Adrenal gland (tissue), 12 donors: ENCODE results near the gene ZNF516. TPM values are rescaled to one million over a fixed set of nuclear protein-coding genes. Genes with fewer than 3 reads are reported as not detected.

Source experiments
- DNase-seq, 7 donors: peaks; one replicate each; pipeline ENCODE4 v3.0.0-alpha.2; 2019 to 2020
- H3K27ac ChIP-seq, 5 donors: fragments of 200-600 bp; sonication (generic) in 4 of 5; 1 replicate in 3 of 5; 2 replicates in 2 of 5; pipeline versions ENCODE4 v1.5.1 to v1.8.0; 2016 to 2020; ENCODE audit warnings: mild to moderate bottlenecking in 1 of 5
- H3K27me3 ChIP-seq: fragments of 200-600 bp; 2 replicates; pipeline ENCODE4 v1.8.0; 2021
- H3K36me3 ChIP-seq, 2 donors: fragments of 200-600 bp; replicated peaks in 1 of 2; 1 replicate in 1 of 2; 2 replicates in 1 of 2; pipeline versions ENCODE4 v1.5.1 to v1.8.0; 2018 to 2022
- H3K4me1 ChIP-seq, 2 donors: fragments of 200-600 bp; replicated peaks in 1 of 2; 1 replicate in 1 of 2; 2 replicates in 1 of 2; pipeline versions ENCODE4 v1.5.1 to v1.8.0; 2018 to 2021
- H3K4me3 ChIP-seq, 4 donors: fragments of 200-600 bp; sonication (generic) in 3 of 4; one replicate each; pipeline ENCODE4 v1.5.1; 2016 to 2018
- H3K9me3 ChIP-seq, 3 donors: fragments of 200-600 bp; sonication (generic) in 1 of 3; replicated peaks in 1 of 3; 1 replicate in 2 of 3; 2 replicates in 1 of 3; pipeline versions ENCODE4 v1.5.1 to v1.8.0; 2016 to 2021
- POLR2A ChIP-seq, 2 donors: fragments of 450-650 bp; IDR thresholded peaks; one replicate each; pipeline ENCODE4 v1.6.1; 2017; ENCODE audit warnings: antibody characterized with exemption in 2 of 2, mild to moderate bottlenecking in 2 of 2, moderate library complexity in 1 of 2
- WGBS, 4 donors: extraction: QIAGEN DNeasy Blood & Tissue Kit in 2 of 4; methylation state at CpG; one replicate each; pipeline versions ENCODE4 v1.1.5 to v1.1.7; 2013 to 2017; 5-methylcytosine and 5-hydroxymethylcytosine counted together
- intact Hi-C, 2 donors: fragments of 100-400 bp; cut with DNase I; formaldehyde crosslinking; loops; one replicate each; pipeline versions ENCODE4 v1.14.1 to v1.15.0; 2022 to 2023
- polyA plus RNA-seq, 3 donors: library from polyadenylated mRNA; stranded (reverse); fragments of 200-250 nt in 2 of 3; fragments of 350-450 nt in 1 of 3; fragmentation: Illumina TruSeq in 1 of 3; extraction: RNeasy Lipid Tissue Mini Kit (QIAGEN cat#74804) in 1 of 3; gene quantifications; one replicate each; pipeline ENCODE4 v1.2.3, GENCODE V29; 2013 to 2014
- total RNA-seq, 9 donors: library from RNA; depleted of rRNA in 4 of 9; stranded (reverse); fragments of >200 nt in 4 of 9; fragments of 120-200 nt in 1 of 9; fragmentation: NEBNext Ultra II Directional in 1 of 9; extraction: Animal tissue kit (Norgen Biotek cat#: 25700) in 1 of 9; gene quantifications; one replicate each; pipeline versions ENCODE4 v1.1.0 to v1.2.4, GENCODE V29; 2013 to 2023
- TF ChIP-seq, protein P1 (sequence below), 6 experiments: fragments of 450-650 bp in 4 of 6; fragments of 200-600 bp in 2 of 6; sonication (generic) in 1 of 6; IDR thresholded peaks; 1 replicate in 5 of 6; 2 replicates in 1 of 6; pipeline versions ENCODE4 v1.5.1 to v1.8.0; 2016 to 2021; ENCODE audit warnings: antibody characterized with exemption in 6 of 6, mild to moderate bottlenecking in 2 of 6, moderate library complexity in 1 of 6
- donor health status: healthy with polysubstance abuse.
- donor health status: Bipolar disorder and iron deficiency.
- donor health status: DM: yes; HTN: yes; CAD: no.
- donor health status: DM: no; HTN: no; CAD: no.
- donor health status: DM: no; HTN: no; CAD: no.
- donor health status: DM: yes; HTN: yes; CAD: no.

Gene ZNF516
- total and polyA plus RNA-seq, 12 donors, result 8.6 to 60.1 (median 31.0) TPM

GRCh38 chr18:76463358-76463757 is 31.7 kb downstream of the ZNF516 start:
- Histone ChIP-seq H3K27me3 (no peaks in the 10 kb centered on the region), H3K4me3 (no peak overlapping the region), H3K36me3 (no peaks in the 10 kb centered on the region), H3K9me3 (no peaks in the 10 kb centered on the region), H3K27ac (no peak overlapping the region), H3K4me1 (peaks cover 14 to 28% of the 10 kb centered on the region in 2 donors)
- WGBS, 4 donors, result 93 to 100% (median 97%) methylated on average over 3 to 18 of the region's 18 CpGs
- TF ChIP-seq POLR2A (IDR thresholded peaks at IDR 0.05), result no peak
- TF ChIP-seq, protein P1, sequence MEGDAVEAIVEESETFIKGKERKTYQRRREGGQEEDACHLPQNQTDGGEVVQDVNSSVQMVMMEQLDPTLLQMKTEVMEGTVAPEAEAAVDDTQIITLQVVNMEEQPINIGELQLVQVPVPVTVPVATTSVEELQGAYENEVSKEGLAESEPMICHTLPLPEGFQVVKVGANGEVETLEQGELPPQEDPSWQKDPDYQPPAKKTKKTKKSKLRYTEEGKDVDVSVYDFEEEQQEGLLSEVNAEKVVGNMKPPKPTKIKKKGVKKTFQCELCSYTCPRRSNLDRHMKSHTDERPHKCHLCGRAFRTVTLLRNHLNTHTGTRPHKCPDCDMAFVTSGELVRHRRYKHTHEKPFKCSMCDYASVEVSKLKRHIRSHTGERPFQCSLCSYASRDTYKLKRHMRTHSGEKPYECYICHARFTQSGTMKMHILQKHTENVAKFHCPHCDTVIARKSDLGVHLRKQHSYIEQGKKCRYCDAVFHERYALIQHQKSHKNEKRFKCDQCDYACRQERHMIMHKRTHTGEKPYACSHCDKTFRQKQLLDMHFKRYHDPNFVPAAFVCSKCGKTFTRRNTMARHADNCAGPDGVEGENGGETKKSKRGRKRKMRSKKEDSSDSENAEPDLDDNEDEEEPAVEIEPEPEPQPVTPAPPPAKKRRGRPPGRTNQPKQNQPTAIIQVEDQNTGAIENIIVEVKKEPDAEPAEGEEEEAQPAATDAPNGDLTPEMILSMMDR (IDR thresholded peaks at IDR 0.05), result no peak
- DNase-seq, result peak in 2 of 7 donors; percentile 6 to 10
- intact Hi-C loops, result no loop called here

DNA sequence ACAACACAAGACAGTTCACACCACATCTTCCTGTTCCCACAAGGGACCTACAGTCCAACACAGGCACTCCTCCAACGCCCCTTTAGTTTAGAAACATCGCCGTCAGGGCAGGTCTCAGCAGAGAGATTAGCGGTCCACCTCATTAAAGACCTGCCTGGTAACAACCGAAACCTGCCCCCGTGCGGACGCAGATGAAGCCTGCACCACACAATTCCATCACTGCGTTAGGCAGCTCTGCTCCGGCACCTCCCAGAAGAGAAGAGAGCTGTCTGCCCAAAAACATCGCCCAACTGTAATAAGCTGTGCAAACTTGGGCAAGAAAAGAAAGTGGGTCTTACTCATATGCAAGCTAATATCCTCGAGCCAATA is 32.7 kb downstream of the ZNF516 start:
- peaks cover 7 to 19% of the 10 kb centered on the region in 2 donors for H3K4me1 ChIP-seq
- H3K36me3 ChIP-seq, result no peaks in the 10 kb centered on the region
- intact Hi-C loops, result no loop called here
- no peak overlapping the region for H3K27ac ChIP-seq
- no peak overlapping the region for H3K4me3 ChIP-seq
- no peaks in the 10 kb centered on the region for H3K27me3 ChIP-seq
- TF ChIP-seq, protein P1 (IDR thresholded peaks at IDR 0.05), result no peak
- TF ChIP-seq POLR2A (IDR thresholded peaks at IDR 0.05), result no peak
- 92 to 96% (median 95%) methylated on average over 12 of the region's 12 CpGs for WGBS, 4 donors
- DNase-seq, result peak in 1 of 7 donors; percentile 16
- no peaks in the 10 kb centered on the region for H3K9me3 ChIP-seq

DNA sequence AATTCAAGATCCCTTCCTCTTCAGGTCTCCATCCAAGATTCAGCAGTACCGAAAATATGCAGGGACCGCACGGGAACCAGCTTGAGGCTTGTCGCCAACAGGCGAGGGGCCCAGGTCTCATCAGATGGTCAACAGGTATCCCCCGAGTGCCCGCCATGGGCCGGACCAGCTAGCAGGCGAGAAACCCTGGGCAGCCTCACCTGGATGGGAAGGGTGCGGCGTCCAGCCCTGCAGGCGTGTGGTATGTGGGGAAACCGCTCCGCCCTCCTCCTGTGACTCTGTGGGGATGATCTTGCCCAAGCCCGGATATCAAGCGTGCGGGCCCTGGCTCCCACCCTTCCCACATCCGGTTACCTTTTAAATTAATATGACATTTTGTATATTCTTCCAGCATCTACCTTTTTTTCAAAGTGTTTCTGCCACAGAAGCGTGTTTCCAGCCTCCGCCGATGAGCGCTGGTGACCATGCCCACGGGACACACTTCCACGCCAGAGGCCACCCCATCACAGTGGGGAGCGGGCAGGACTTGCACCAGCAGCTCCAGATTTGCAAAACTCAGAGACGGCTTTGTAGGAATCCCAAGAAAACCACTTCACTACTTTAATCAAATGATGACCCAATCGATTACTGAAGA is 33.2 kb downstream of the ZNF516 start:
- H3K4me1 ChIP-seq, result peaks cover 7 to 18% of the 10 kb centered on the region in 2 donors
- H3K36me3 ChIP-seq, result no peaks in the 10 kb centered on the region
- peak in 3 of 7 donors; percentile 10 to 21 (median 13) for DNase-seq
- 96% methylated on average over 21 to 27 of the region's 27 CpGs for WGBS, 4 donors
- H3K27me3 ChIP-seq, result no peaks in the 10 kb centered on the region
- H3K27ac ChIP-seq, result no peak overlapping the region
- no peak for TF ChIP-seq POLR2A (IDR thresholded peaks at IDR 0.05)
- TF ChIP-seq, protein P1 (IDR thresholded peaks at IDR 0.05), result no peak
- no peak overlapping the region for H3K4me3 ChIP-seq
- intact Hi-C loops, result no loop called here
- H3K9me3 ChIP-seq, result no peaks in the 10 kb centered on the region

- DNase-seq, result peak in 2 of 7 donors; percentile 4 to 24
- Histone ChIP-seq H3K36me3 (no peaks in the 10 kb centered on the region), H3K27ac (peak overlapping the region in 1 of 5 donors; percentile 85), H3K4me3 (no peak overlapping the region), H3K9me3 (no peaks in the 10 kb centered on the region), H3K4me1 (peaks cover 7 to 22% of the 10 kb centered on the region in 2 donors), H3K27me3 (no peaks in the 10 kb centered on the region)
- 92 to 96% (median 94%) methylated on average over 4 to 8 of the region's 8 CpGs for WGBS, 4 donors
- TF ChIP-seq, protein P1 (IDR thresholded peaks at IDR 0.05), result no peak
- no peak for TF ChIP-seq POLR2A (IDR thresholded peaks at IDR 0.05)
- intact Hi-C loops, result no loop called here
Measured at GRCh38 chr18:76461148-76461547, 33.9 kb downstream of the ZNF516 start.
